HepG2 (cell line): ENCODE data around the gene EML2. TPM values are rescaled to one million over a fixed set of nuclear protein-coding genes. Genes with fewer than 3 reads are reported as not detected.

ENCODE experiments used
- ATAC-seq: fragments of 200-7000 bp; cut with Tn5 transposase; 3 replicates; pipeline ENCODE4 v1.9.1; 2020; ENCODE audit warnings: mild to moderate bottlenecking, moderate library complexity
- BruUV-seq: library from RNA; stranded (reverse); fragments of 400-500 nt; replicated peaks from 2 replicates; lab custom pipeline; 2021; lab: Mats Ljungman, UMichigan
- CTCF ChIA-PET: fragments of 300-600 bp; formaldehyde crosslinking; extraction: SDS; loops from one replicate; lab custom pipeline; 2021; ENCODE audit warnings: low total read pairs, inconsistent platforms, low intra/inter-chr PET ratio; lab: Yijun Ruan, JAX
- POLR2A ChIA-PET: fragments of 350-600 bp; sonication (Branson Sonifier 250); formaldehyde crosslinking; loops from one replicate; lab custom pipeline; 2020; ENCODE audit warnings: antibody characterized with exemption, inconsistent platforms; lab: Yijun Ruan, JAX
- DNase-seq: peaks from one replicate; pipeline ENCODE4 v3.0.0-alpha.2; 2015; ENCODE audit warnings: low spot score
- FAIRE-seq: peaks from 3 replicates; lab custom pipeline; 2011; peaks lifted over from hg19 to GRCh38; lab: Jason Lieb, UNC
- H2AFZ ChIP-seq: one replicate; pipeline ENCODE4 v1.6.1; 2011; ENCODE audit warnings: low read length, inconsistent platforms
- H3K27ac ChIP-seq: fragments of 300-600 bp; 3 replicates; pipeline ENCODE4 v1.8.0; 2011; ENCODE audit warnings: mixed run types, mild to moderate bottlenecking, mixed read lengths, low read length, inconsistent platforms; ENCODE audit not compliant: insufficient read depth; ENCODE audit errors: extremely low read length
- H3K27me3 ChIP-seq, 2 experiments: fragments of 200-600 bp in 1 of 2; 2 replicates in 1 of 2; 3 replicates in 1 of 2; pipeline versions ENCODE4 v1.6.0 to v1.8.0; 2011; ENCODE audit warnings: low read length in 2 of 2, mild to moderate bottlenecking in 2 of 2, moderate library complexity in 2 of 2, inconsistent platforms in 1 of 2; ENCODE audit not compliant: insufficient read depth in 2 of 2, control insufficient read depth in 1 of 2
- H3K36me3 ChIP-seq, 2 experiments: fragments of 200-600 bp in 1 of 2; replicated peaks in 1 of 2; 2 replicates in 1 of 2; 3 replicates in 1 of 2; pipeline versions ENCODE4 v1.5.1 to v1.8.0; 2011; ENCODE audit warnings: low read length in 2 of 2, inconsistent platforms in 1 of 2; ENCODE audit not compliant: insufficient read depth in 2 of 2, control insufficient read depth in 1 of 2
- H3K4me1 ChIP-seq: 2 replicates; pipeline ENCODE4 v1.5.1; 2012; ENCODE audit warnings: low read length, inconsistent platforms; ENCODE audit not compliant: insufficient read depth
- H3K4me2 ChIP-seq: 2 replicates; pipeline ENCODE4 v1.6.0; 2011; ENCODE audit warnings: low read depth, low read length, inconsistent platforms
- H3K4me3 ChIP-seq, 3 experiments: fragments of 200-600 bp in 1 of 3; sonication (generic), shearing (Covaris generic) in 1 of 3; replicated peaks in 1 of 3; 2 replicates each; pipeline ENCODE4 v1.5.1; 2011 to 2016; ENCODE audit warnings: low read length in 3 of 3, inconsistent platforms in 2 of 3, low read depth in 2 of 3, mild to moderate bottlenecking in 2 of 3, control low read depth in 1 of 3, mixed read lengths in 1 of 3; ENCODE audit not compliant: insufficient read depth in 1 of 3
- H3K79me2 ChIP-seq: one replicate; pipeline ENCODE4 v1.6.1; 2011; ENCODE audit warnings: low read length, inconsistent platforms; ENCODE audit not compliant: insufficient read depth
- H3K9ac ChIP-seq: 2 replicates; pipeline ENCODE4 v1.6.0; 2011; ENCODE audit warnings: mild to moderate bottlenecking, low read depth, low read length, inconsistent platforms; ENCODE audit not compliant: insufficient read depth
- H3K9me3 ChIP-seq: 2 replicates; pipeline ENCODE4 v1.5.1; 2012; ENCODE audit warnings: mild to moderate bottlenecking, low read length
- H4K20me1 ChIP-seq: 2 replicates; pipeline ENCODE4 v1.6.0; 2011; ENCODE audit warnings: inconsistent platforms, mild to moderate bottlenecking, low read length, moderate library complexity; ENCODE audit not compliant: insufficient read depth
- CBX2 ChIP-seq, 2 experiments: fragments of 200-600 bp in 1 of 2; sonication (generic); formaldehyde crosslinking in 1 of 2; IDR thresholded peaks; 2 replicates each; pipeline versions ENCODE4 v1.7.0 to v1.8.1; 2018 to 2022; ENCODE audit warnings: low read depth in 2 of 2, low read length in 1 of 2, mild to moderate bottlenecking in 1 of 2, missing genetic modification reagents in 1 of 2
- HIVEP1 ChIP-seq: sonication (generic); formaldehyde crosslinking; IDR thresholded peaks from 2 replicates; pipeline ENCODE4 v1.4.0; 2020; ENCODE audit warnings: mild to moderate bottlenecking, missing genetic modification reagents
- MAX ChIP-seq: IDR thresholded peaks from 2 replicates; pipeline ENCODE4 v1.6.1; 2012; ENCODE audit warnings: inconsistent platforms
- ZBTB25 ChIP-seq: IDR thresholded peaks from 2 replicates; pipeline ENCODE4 v1.6.1; 2018; ENCODE audit warnings: missing genetic modification reagents
- ZBTB7A ChIP-seq: sonication (generic); formaldehyde crosslinking; IDR thresholded peaks from 2 replicates; pipeline ENCODE4 v1.8.0; 2022; ENCODE audit warnings: mild to moderate bottlenecking, missing genetic modification reagents
- ZFP41 ChIP-seq: sonication (generic); formaldehyde crosslinking; IDR thresholded peaks from 2 replicates; pipeline ENCODE4 v1.4.0; 2020; ENCODE audit warnings: mild to moderate bottlenecking, missing genetic modification reagents, borderline replicate concordance
- ZNF121 ChIP-seq: sonication (generic); formaldehyde crosslinking; IDR thresholded peaks from 2 replicates; pipeline ENCODE4 v1.5.0; 2020; ENCODE audit warnings: mild to moderate bottlenecking, missing genetic modification reagents
- ZNF24 ChIP-seq: fragments of 450-650 bp; IDR thresholded peaks from 2 replicates; pipeline ENCODE4 v1.6.1; 2017; ENCODE audit warnings: antibody characterized with exemption, mild to moderate bottlenecking
- ZNF652 ChIP-seq: IDR thresholded peaks from 2 replicates; pipeline ENCODE4 v1.6.1; 2016; ENCODE audit warnings: low read depth, borderline replicate concordance
- ZSCAN31 ChIP-seq: sonication (generic); formaldehyde crosslinking; IDR thresholded peaks from 2 replicates; pipeline ENCODE4 v1.5.0; 2020; ENCODE audit warnings: low read depth, mild to moderate bottlenecking, missing genetic modification reagents
- WGBS: methylation state at CpG from one replicate; pipeline ENCODE4 v1.1.6; 2017; ENCODE audit warnings: low lambda C conversion rate; 5-methylcytosine and 5-hydroxymethylcytosine counted together
- in situ Hi-C: cut with HindIII; loops from 2 replicates; pipeline ENCODE4 v1.10.0; 2017; ENCODE audit warnings: low pct_unique_long_range_greater_than_20kb; ENCODE audit not compliant: extremely low pct_ligation_motif_present
- intact Hi-C: fragments of 100-400 bp; cut with micrococcal nuclease; formaldehyde crosslinking; loops from one replicate; pipeline ENCODE4 v1.10.0; 2022; ENCODE audit not compliant: unreplicated experiment
- polyA plus RNA-seq, 8 experiments: library from polyadenylated mRNA; depleted of rRNA in 3 of 8; stranded (reverse) in 7 of 8; unstranded in 1 of 8; fragments of >200 nt; fragmentation: Illumina TruSeq in 4 of 8; extraction: Trizol in 4 of 8; gene quantifications; 2 replicates each; pipeline versions ENCODE4 v1.2.1 to v1.2.3, GENCODE V29; 2011 to 2016; ENCODE audit warnings: low read depth in 4 of 8, missing spikeins in 1 of 8, mixed read lengths in 1 of 8; ENCODE audit not compliant: insufficient read depth in 1 of 8
- total RNA-seq, 5 experiments: library from RNA; depleted of rRNA; stranded (reverse); fragments of >200 nt; fragmentation: Illumina TruSeq; extraction: Trizol; gene quantifications; 2 replicates each; pipeline ENCODE4 v1.2.3, GENCODE V29; 2016; ENCODE audit warnings: low read depth in 1 of 5
- TF ChIP-seq, protein P1 (sequence below): sonication (generic); formaldehyde crosslinking; IDR thresholded peaks from 2 replicates; pipeline ENCODE4 v1.8.0; 2022; ENCODE audit warnings: mild to moderate bottlenecking, missing genetic modification reagents; ENCODE audit not compliant: insufficient replicate concordance

The EML2 gene
- total and polyA plus RNA-seq, 2 of the 13 experiments (the other 11 are each of a cell fraction or from before 2014, with no cell fraction given) = 7.3 to 12.9 TPM

DNA sequence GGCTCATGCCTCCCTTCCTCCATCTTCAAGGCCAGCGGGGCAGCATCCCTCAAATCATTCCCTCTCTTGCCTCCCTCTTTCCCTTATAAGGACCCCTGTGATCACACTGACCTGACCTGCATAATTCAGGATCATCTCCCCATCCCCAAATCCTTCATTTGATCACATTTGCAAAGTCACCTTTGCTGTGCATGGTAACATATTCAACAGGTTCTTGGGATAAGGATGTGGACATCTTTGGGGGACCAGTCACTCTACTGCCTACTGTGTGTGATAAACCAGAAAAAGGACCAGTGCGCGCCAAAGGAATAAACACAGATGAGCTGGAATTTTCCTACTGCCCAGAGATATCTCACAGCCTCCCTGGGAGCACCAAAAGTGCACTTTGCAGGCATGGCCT is 62.5 kb downstream of the EML2 start:
- TF ChIP-seq, protein P1, sequence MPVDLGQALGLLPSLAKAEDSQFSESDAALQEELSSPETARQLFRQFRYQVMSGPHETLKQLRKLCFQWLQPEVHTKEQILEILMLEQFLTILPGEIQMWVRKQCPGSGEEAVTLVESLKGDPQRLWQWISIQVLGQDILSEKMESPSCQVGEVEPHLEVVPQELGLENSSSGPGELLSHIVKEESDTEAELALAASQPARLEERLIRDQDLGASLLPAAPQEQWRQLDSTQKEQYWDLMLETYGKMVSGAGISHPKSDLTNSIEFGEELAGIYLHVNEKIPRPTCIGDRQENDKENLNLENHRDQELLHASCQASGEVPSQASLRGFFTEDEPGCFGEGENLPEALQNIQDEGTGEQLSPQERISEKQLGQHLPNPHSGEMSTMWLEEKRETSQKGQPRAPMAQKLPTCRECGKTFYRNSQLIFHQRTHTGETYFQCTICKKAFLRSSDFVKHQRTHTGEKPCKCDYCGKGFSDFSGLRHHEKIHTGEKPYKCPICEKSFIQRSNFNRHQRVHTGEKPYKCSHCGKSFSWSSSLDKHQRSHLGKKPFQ (CRISPR knock-in tag) = peak; percentile 43
- TF ChIP-seq CBX2 (IDR thresholded peaks at IDR 0.05; ENCODE audit: low read depth, low read length) (no peak), CBX2 (CRISPR knock-in tag; IDR thresholded peaks at IDR 0.05; ENCODE audit: low read depth) (no peak), ZNF121 (CRISPR knock-in tag) (no peak)
- TF ChIP-seq, all 625 proteins: peak for 1
- peak overlapping the region in 1 of 3 experiments; percentile 23; a peak in 1 of 6 replicates for H3K4me3 ChIP-seq
- no peak overlapping the region for H3K9ac ChIP-seq
- peaks cover 59% of the 10 kb centered on the region for H3K4me1 ChIP-seq
- H3K27ac ChIP-seq = peak overlapping the region; percentile 74
- no peaks in the 10 kb centered on the region for H3K9me3 ChIP-seq
- peak overlapping the region; percentile 72 for H3K4me2 ChIP-seq
- intact Hi-C loops (no loop called here), in situ Hi-C loops (no loop called here)
- ATAC-seq (no peak; the same call in 2 of the 3 replicates), FAIRE-seq (no peak), DNase-seq (no peak)
- no peak overlapping the region for H2AFZ ChIP-seq
- ChIA-PET CTCF (interaction anchor here (1.6 kb wide), 1 partner anchor 66 kb away, joined by 6 read pairs; no protein-coding TSS in a partner anchor), POLR2A (interaction anchor here (1.1 to 1.8 kb wide), 3 partner anchors 42 to 100 kb away, joined by 3 to 6 read pairs (median 4); no protein-coding TSS in a partner anchor)
- no TSS peak for BruUV-seq
- peaks cover 1 to 4% of the 10 kb centered on the region in 2 experiments; a peak in 1 of 5 replicates for H3K36me3 ChIP-seq
- 55% methylated on average over 3 of the region's 3 CpGs for WGBS
- no peaks in the 10 kb centered on the region for H4K20me1 ChIP-seq
- peaks cover 32% of the 10 kb centered on the region for H3K79me2 ChIP-seq
- H3K27me3 ChIP-seq = no peaks in the 10 kb centered on the region

GRCh38 chr19:45575216-45575615 is 64.0 kb downstream of the EML2 start:
- BruUV-seq = no TSS peak
- no peak for ATAC-seq
- Histone ChIP-seq H2AFZ (no peak overlapping the region), H3K4me1 (peaks cover 51% of the 10 kb centered on the region), H3K27me3 (no peaks in the 10 kb centered on the region), H3K9ac (no peak overlapping the region), H3K4me3 (no peak overlapping the region), H3K79me2 (peaks cover 23% of the 10 kb centered on the region), H4K20me1 (no peaks in the 10 kb centered on the region), H3K36me3 (peaks cover 0 to 1% of the 10 kb centered on the region in 2 experiments; a peak in 1 of 5 replicates), H3K9me3 (no peaks in the 10 kb centered on the region), H3K4me2 (no peak overlapping the region), H3K27ac (no peak overlapping the region)
- 98% methylated on average over 5 of the region's 5 CpGs for WGBS
- POLR2A ChIA-PET = no interaction called here
- DNase-seq = no peak
- no peak for FAIRE-seq
- CTCF ChIA-PET = no interaction called here
- in situ Hi-C loops (no loop called here), intact Hi-C loops (no loop called here)
- TF ChIP-seq MAX (no peak), ZNF652 (CRISPR knock-in tag) (no peak), ZSCAN31 (CRISPR knock-in tag) (no peak), ZNF24 (no peak), HIVEP1 (no peak), ZFP41 (CRISPR knock-in tag) (no peak), ZBTB7A (CRISPR knock-in tag) (no peak), ZBTB25 (CRISPR knock-in tag) (no peak)
